Smooth muscle cell of the brain vasculature (primary cell): ENCODE measurements around the gene GALNT2.

Experiments
- DNase-seq: peaks from one replicate; pipeline ENCODE4 v3.0.0-alpha.2; 2012; ENCODE audit warnings: low read depth, low spot score

Gene GALNT2

DNA sequence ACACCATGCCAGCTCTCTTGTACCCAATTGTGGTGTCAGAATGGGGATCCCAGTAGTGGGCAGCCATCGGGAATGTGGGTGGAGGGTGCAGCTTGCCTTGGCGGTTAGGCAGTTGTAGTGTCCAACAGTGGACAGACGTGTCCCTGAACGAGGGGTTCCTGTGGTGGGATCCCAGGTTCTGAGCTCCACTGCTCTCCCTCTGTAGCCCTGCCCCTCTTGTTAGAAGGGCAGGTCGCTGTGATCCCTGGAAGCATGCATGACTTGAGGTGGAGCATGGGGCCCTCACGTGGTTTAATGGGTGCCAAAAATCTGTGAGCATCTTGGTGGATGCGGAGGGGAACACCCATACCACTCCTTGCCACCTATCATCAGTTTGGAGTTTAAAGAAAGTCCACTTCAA, 4.3 kb downstream of the GALNT2 start:
- DNase-seq: no peak

DNA sequence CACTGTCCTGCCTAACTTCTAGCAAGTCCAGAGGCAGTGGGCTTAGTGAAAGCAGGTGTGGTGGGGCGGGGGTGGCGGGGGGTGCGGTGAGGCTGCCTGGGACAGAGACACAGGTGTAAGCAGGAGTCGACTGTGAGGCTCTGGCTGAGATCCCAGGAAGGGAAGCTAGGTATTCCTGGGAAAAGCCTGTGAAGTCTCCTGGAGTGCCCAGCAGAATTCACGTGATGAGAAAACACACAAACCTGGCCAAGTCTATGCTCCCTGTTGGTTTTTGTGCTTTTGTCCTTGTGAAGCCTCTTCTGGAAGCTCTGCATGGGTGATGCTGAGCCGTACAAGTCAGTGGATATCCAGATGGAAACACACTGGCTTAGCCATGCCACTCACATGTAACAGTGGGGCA, 5.3 kb downstream of the GALNT2 start:
- no peak for DNase-seq

DNA sequence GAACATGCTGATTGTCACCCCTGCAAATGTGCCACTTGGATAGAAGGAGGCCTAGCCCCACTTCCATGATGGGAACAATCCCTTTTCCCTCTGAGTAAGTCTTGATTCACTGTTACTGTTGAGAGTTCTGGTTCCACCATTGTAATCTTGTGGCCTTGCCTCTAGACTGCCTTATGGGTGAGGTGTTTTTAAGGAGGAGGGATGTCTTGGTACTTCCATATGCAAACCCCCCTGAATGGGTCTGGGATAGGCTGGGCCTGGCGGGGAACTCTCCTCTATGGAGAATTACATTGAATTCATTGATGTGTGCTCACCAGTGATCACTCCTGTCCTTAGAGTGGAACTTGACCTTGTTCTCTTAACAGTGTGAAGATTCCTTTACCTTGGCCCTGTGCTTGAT, 5.8 kb downstream of the GALNT2 start:
- DNase-seq: no peak

- peak; percentile 33 for DNase-seq
These were observed 6.5 kb downstream of the GALNT2 start for GRCh38 chr1:230073371-230074035.

DNA sequence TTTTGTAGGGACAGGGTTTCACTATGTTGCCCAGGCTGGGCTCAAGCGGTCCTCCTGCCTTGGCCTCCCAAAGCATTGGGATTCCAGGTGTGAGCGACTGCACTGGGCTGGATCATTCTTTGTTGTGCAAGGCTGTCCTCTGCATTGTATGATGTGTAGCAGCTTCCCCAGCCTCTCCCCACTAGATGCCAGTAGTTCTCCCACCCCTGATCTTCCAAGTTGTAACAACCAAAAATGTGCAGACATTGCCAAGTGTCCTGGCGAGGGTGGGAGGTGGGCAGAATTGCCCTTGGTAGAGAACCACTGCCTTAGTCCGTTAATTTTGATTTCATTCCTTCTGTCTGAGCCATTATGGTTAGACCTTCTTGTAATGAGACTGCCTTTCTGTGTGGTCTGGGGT, 7.2 kb downstream of the GALNT2 start:
- DNase-seq: no peak

GRCh38 chr1:230074762-230075161, 7.7 kb downstream of the GALNT2 start:
- no peak for DNase-seq

- DNase-seq: no peak
These were observed 9.1 kb downstream of the GALNT2 start for GRCh38 chr1:230076121-230076520.

GRCh38 chr1:230077011-230077410, 10.0 kb downstream of the GALNT2 start:
- no peak for DNase-seq

GRCh38 chr1:230077436-230078213, 10.6 kb downstream of the GALNT2 start:
- DNase-seq: no peak

- DNase-seq: no peak
These were observed 12.4 kb downstream of the GALNT2 start for GRCh38 chr1:230079199-230080024.

DNA sequence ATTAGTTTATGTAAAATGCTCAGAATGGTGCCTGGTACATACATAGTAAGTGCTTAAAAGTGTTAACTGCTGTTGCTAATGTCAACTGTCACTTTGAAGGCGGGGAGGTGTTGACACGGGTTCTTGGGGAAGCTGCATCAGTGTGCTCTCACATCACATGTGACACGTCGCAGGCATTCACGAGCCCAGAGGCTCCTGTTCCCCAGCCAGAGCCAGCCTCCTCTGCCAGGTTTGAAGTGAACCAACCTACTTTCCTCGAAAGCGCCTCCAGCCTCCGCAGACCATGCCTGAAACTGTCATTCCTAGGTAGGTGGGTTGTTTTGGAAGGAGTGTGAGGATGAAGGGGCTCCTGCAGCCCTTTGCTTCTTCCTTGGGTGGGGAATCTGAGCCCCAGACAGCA, 13.8 kb downstream of the GALNT2 start:
- no peak for DNase-seq

DNA sequence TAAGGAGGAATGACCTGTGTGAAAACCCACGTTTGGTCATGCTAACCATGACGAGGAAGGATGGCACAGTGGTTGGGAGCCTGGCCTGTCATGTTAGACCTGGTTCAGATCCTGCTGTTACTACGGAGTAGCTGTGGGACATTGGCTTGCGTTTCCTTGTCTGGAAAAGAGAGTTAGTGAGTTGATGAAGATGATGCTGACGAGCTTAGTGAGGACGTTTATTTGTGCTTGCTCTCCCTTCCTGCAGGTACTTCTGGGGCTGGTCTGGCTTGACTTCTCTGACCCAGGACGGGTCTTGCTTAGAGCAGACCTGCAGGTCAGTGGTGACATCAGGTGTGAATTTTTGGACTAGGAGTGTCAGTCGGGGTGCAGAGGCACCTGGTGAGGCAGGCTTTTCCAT, 14.7 kb downstream of the GALNT2 start:
- DNase-seq: no peak

GRCh38 chr1:230082211-230082610, 15.2 kb downstream of the GALNT2 start:
- no peak for DNase-seq

- no peak for DNase-seq
These were observed 16.0 kb downstream of the GALNT2 start for GRCh38 chr1:230083053-230083452.

DNA sequence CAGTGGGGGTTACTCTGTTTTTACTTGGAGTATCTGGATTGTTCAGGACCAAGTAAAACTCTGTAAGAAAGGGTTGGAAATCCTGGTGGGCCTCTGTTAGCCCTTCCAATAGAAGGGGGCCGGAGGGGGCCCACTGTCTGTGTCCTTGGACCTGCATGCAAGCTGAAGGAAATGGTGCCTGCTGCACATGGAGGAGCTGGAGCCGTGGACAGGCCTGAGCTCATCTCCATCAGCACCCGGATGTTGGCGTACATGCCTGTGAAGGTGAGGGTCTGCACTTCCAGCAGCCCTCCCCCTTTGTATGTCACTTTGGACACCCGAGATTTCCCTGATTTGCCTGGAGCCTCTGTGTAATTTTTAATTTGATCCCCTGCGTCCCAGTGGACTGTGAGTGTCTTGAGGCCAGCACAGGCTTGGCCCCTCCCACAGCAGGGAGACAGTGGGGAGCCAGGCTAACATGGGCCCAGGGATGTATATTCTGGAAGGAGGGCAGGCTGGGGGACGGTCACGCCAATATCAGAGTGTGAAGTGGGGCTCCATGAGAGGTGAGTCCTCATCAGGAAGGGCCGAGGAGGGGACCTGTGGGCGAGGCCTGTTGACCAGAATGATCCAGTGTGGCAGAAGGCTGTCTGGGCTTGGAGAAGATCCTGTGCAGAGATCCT, 16.8 kb downstream of the GALNT2 start:
- no peak for DNase-seq

DNA sequence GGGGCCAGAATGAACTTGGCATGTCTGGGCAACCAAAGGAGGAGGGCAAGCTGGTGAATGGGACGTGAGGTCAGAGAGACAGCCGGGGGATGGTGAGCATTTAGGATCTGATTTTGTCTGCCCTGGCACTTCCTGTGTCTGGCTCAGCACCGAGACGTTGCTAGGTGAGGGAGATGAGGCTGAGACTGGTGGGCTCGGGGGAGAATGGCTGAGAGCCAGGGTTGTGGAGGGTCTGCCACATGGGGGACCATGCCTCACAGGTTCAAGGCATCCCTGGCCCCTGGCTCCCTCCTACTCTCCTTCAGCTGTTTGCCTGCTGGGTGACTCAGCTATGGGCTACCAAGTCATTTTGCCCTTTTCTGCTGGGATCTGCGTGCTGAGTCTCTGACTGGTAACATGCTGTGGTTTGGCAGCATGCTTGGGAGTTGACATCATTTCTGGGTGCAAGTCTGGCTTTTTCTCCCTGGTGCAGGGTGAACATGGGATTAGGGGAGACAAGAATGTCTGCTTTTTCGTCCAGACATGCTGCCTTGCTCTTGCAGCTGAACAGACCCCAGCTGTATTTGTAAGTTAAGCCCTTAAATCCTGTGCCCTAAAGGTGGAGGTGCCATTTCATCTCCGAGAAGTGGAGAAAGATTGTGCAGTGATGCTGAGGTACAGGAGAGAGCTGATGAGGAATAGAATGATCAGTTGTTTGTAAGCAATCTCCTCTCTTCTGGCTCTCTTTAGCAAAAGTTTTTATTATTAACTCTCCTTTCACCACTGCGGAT, 17.6 kb downstream of the GALNT2 start:
- DNase-seq: peak; percentile 84

DNA sequence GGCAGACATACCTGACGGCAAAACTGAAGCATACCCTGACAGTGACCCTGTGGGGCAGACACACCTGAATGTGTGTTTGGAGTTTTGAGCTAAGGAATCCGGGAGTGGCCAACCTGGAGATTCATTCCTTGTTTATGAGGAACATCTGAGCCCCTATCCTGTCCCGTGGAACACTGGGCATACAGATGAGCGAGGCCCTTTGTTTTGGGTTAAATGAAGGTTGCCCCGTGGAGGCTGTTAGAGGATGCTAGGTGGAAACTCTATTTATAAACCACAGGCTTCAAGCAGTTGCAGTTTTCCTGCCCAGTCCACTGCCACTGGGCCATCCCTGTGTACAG, 18.1 kb downstream of the GALNT2 start:
- no peak for DNase-seq

DNA sequence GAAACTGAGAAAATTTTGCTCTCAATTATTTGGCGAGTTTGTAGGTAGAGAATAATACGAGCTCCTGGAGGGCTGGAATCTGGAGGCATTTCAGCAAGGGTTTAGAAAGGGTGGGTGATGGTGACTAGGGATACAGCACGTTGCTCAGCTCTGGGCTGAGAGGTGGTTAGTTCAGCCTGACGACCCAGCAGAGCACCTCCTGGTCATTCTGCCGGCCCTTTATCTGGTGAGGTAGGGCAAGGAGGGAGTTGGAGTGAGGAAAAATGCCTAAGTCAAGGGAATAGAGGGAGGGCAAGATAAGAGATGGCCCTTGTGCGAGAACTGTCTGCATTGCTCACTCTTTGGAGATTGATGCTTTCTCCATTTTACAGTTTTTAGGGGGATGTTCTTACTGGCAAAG, 19.1 kb downstream of the GALNT2 start:
- no peak for DNase-seq

DNA sequence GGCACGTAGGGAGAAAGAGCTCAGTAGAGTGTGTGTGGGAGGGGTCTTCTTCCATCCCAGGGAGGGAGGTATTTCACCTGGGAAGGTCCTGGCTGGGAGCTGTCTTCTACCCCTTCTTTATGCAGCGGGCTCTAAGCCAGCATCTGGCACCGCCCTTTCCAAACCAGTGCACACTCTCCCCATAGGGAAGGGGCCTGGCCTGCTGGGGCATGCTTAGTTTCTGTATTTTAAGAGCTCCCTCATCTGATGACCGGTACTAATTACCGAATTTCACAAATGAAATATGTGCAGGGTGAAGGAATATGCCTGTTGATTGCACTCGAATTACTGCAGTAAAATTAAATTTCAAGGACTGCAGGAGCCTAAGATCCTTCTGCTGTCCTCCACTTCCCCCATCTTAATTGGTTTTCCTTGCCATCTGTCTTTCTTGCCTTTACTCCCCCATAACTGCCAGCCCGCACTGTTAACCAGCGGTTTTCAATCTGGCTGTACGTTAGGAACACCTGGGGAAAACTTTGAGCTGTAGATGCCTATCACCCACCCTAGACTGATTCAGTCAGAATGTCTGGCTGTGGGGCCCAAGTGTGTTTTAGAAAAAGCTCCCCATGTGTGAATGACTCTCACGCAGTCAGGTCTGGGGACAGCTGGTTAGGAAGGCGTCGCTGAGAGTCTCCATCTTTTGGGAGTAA, 20.1 kb downstream of the GALNT2 start:
- no peak for DNase-seq

DNA sequence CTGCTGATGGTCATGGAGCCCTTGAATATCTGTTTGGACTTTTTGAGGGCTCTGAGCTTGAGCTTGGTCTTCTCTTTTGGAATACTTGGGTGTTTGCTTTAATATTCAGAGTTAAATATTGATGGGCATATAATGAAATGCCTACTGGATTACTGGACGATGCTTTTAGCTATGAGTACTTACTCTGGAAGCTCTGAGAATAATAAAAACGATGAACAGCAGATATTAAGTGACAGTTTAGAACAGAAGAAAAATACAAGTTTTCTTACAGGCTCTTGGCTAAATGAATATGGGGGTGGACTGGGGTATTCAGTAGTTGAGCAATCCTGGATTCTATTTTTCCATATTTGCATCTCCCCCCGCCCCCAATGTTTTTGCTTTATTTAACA, 20.7 kb downstream of the GALNT2 start:
- DNase-seq: no peak

DNA sequence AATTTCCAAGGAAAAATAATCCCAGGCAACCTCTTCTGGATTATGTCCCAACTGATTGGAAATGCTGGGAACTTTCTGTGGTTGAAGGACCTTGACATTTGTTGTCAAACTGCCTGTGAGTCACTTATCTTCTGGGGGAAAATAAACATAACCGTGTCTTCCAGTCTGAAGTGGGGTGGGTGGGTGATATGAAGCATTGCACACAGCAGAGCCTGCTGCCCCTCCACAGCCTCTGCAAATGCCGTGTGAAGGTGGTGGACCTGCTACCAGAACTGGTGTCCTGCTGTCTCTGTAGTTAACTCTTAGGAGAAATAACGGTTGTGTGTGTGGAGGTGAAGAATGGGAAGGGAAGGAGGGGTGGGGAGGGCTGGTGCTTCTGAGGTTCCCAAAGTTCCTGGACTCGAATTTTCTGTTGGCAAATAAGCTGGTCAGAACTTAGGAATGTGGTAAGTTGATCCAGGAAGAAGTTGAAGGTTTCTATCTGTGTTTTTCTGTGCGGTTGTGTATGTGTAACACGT, 23.2 kb downstream of the GALNT2 start:
- no peak for DNase-seq
